HCT116 (cell line): Measurements from ENCODE around the gene ATP5F1E.

Experiments used
- EZH2 ChIP-seq: fragments of 200-600 bp; sonication (generic); IDR thresholded peaks from 2 replicates; pipeline ENCODE4 v1.6.1; 2017; ENCODE audit warnings: antibody characterized with exemption, mixed run types
- TF ChIP-seq, protein P1 (sequence below), 3 experiments: fragments of 200-600 bp in 1 of 3; sonication (generic) in 1 of 3; IDR thresholded peaks in 2 of 3; conservative IDR thresholded peaks in 1 of 3; 2 replicates each; pipeline ENCODE4 v1.5.1; 2012 to 2017; ENCODE audit warnings: low read depth in 2 of 3, low read length in 2 of 3, antibody characterized with exemption in 1 of 3, borderline replicate concordance in 1 of 3, control low read depth in 1 of 3, mild to moderate bottlenecking in 1 of 3, mixed read lengths in 1 of 3, mixed run types in 1 of 3, moderate library complexity in 1 of 3; ENCODE audit not compliant: insufficient read depth in 1 of 3

DNA sequence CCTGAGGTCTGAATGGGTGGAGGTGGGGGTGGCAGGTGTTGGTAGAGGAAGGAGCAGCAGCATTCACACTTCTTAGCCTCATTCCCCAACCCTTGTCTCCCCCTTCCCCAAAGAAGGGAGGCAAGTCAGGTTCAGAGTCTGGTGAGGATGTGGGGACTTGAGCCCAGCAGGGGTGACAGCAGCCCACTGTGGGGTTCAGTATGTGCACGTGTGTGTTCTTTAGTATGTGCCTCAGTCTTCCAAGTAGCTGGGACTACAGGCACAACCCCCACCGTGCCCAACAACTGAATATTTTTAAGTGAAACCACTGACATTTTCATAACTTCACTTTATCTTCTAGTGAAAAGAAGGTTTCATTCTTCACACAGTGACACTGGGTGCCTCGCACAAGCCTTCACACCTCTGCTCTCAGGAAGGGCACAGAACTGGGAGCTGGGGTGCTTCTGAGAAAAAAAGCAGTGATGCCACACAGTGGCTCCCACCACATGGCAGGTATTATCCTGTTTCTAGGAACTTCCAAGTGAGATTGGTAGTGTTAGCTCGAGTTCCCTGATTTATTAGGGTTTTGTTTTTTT, 43.9 kb upstream of the ATP5F1E start:
- TF ChIP-seq, protein P1, sequence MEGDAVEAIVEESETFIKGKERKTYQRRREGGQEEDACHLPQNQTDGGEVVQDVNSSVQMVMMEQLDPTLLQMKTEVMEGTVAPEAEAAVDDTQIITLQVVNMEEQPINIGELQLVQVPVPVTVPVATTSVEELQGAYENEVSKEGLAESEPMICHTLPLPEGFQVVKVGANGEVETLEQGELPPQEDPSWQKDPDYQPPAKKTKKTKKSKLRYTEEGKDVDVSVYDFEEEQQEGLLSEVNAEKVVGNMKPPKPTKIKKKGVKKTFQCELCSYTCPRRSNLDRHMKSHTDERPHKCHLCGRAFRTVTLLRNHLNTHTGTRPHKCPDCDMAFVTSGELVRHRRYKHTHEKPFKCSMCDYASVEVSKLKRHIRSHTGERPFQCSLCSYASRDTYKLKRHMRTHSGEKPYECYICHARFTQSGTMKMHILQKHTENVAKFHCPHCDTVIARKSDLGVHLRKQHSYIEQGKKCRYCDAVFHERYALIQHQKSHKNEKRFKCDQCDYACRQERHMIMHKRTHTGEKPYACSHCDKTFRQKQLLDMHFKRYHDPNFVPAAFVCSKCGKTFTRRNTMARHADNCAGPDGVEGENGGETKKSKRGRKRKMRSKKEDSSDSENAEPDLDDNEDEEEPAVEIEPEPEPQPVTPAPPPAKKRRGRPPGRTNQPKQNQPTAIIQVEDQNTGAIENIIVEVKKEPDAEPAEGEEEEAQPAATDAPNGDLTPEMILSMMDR (IDR thresholded peaks at IDR 0.05 in 2 of 3, conservative IDR thresholded peaks at IDR 0.05 in 1 of 3; ENCODE audit: borderline replicate concordance in 1 of 3, insufficient read depth in 1 of 3, low read depth in 2 of 3, low read length in 2 of 3), result no peak
- no peak for TF ChIP-seq EZH2
